ENCODE measurements around the gene DPH7.
"Not testable (repeated sequence)": the region's sequence is repeated elsewhere in the genome, so short reads cannot be mapped to it uniquely, and the experiment has no call there.

DPH7 gene

GRCh38 chr9:137524161-137524980 lies 54.4 kb downstream of the DPH7 start:
- Histone ChIP-seq H3K36me3 (no peaks in the 10 kb centered on the region), H3K4me3 (ENCODE audit: low read depth, low read length) (no peak overlapping the region), H3K9me3 (no peaks in the 10 kb centered on the region; the same call in 1 of the 2 replicates), H3K4me1 (no peaks in the 10 kb centered on the region), H3K27me3 (no peaks in the 10 kb centered on the region)
- no peak for DNase-seq
- TF ChIP-seq CTCF (IDR thresholded peaks at IDR 0.05; ENCODE audit: low read depth, low read length) = no peak

GRCh38 chr9:137522746-137523455 lies 55.8 kb downstream of the DPH7 start:
- no peaks in the 10 kb centered on the region for H3K27me3 ChIP-seq
- no peaks in the 10 kb centered on the region for H3K36me3 ChIP-seq
- TF ChIP-seq CTCF (IDR thresholded peaks at IDR 0.05; ENCODE audit: low read depth, low read length) = no peak
- no peak for DNase-seq
- H3K9me3 ChIP-seq = no peaks in the 10 kb centered on the region; the same call in 1 of the 2 replicates
- no peak overlapping the region for H3K4me3 ChIP-seq (ENCODE audit: low read depth, low read length)
- no peaks in the 10 kb centered on the region for H3K4me1 ChIP-seq

- no peak overlapping the region for H3K4me3 ChIP-seq (ENCODE audit: low read depth, low read length)
- no peaks in the 10 kb centered on the region for H3K36me3 ChIP-seq
- H3K4me1 ChIP-seq = no peaks in the 10 kb centered on the region
- no peak for DNase-seq
- no peak for TF ChIP-seq CTCF (IDR thresholded peaks at IDR 0.05; ENCODE audit: low read depth, low read length)
- H3K27me3 ChIP-seq = no peaks in the 10 kb centered on the region
- H3K9me3 ChIP-seq = no peaks in the 10 kb centered on the region; the same call in 1 of the 2 replicates
Measured at GRCh38 chr9:137521405-137521985, 57.2 kb downstream of the DPH7 start.

GRCh38 chr9:137520614-137521404 lies 57.9 kb downstream of the DPH7 start:
- no peak for DNase-seq

GRCh38 chr9:137519553-137519952 lies 59.2 kb downstream of the DPH7 start:
- DNase-seq = no peak
- H3K27me3 ChIP-seq = no peaks in the 10 kb centered on the region
- no peak for TF ChIP-seq CTCF (IDR thresholded peaks at IDR 0.05; ENCODE audit: low read depth, low read length)

More at GRCh38 chr9:137520614-137521404, 57.9 kb downstream of the DPH7 start:
- Histone ChIP-seq H3K4me3 (ENCODE audit: low read depth, low read length) (no peak overlapping the region), H3K4me1 (no peaks in the 10 kb centered on the region), H3K9me3 (no peaks in the 10 kb centered on the region; the same call in 1 of the 2 replicates), H3K36me3 (no peaks in the 10 kb centered on the region), H3K27me3 (no peaks in the 10 kb centered on the region)
- no peak for TF ChIP-seq CTCF (IDR thresholded peaks at IDR 0.05; ENCODE audit: low read depth, low read length)

GRCh38 chr9:137518661-137519459 lies 59.9 kb downstream of the DPH7 start:
- not testable (repeated sequence) for DNase-seq; H3K4me3 ChIP-seq (ENCODE audit: low read depth, low read length); H3K9me3 ChIP-seq; H3K36me3 ChIP-seq; H3K27me3 ChIP-seq; H3K4me1 ChIP-seq

More at GRCh38 chr9:137519553-137519952, 59.2 kb downstream of the DPH7 start:
- H3K9me3 ChIP-seq = no peaks in the 10 kb centered on the region; the same call in 1 of the 2 replicates
- no peaks in the 10 kb centered on the region for H3K36me3 ChIP-seq
- no peak overlapping the region for H3K4me3 ChIP-seq (ENCODE audit: low read depth, low read length)
- H3K4me1 ChIP-seq = no peaks in the 10 kb centered on the region

All from BE2C (cell line).